Measurements from ENCODE around the gene ACADL. TPM values are rescaled to one million over a fixed set of nuclear protein-coding genes. Genes with fewer than 3 reads are reported as not detected.

The ACADL gene
- total RNA-seq, result not detected in 2 replicates

DNA sequence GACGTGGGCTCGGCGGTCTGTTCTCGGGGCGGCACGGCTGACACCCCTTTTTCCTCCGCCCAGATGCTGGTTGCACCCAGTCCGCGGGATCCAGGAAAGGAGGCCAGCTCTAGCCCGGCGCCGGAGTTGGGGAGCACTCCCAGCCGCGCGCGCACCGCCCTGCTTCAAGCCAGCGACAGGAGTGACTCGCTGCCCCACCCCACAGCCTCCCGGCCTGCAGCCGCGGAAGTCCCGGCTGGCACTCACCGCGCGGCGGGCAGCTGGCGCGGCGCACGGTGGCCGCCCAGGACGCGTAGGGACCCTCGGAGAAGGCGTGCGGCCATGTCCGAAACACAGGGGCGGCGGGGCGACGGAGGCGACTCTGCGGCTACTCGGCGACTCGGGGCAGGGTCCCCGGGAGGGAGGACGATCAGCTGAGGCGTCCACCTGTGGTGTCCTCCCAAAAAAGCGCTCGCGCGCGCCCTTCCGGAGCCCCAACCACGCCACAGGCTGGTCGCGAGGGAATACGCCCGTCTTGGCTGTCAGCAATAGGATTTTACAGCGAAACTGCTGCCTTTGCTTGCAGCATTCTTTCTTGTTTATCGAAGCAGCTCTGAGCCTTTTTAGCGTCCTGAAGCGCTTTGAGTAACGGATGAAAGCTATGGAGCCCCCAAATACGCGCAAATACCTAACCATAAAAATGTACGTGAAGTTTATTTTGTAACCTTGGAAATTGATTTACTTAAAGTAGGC, at the start of gene ACADL:
Gene ACADL (minus strand): TSS at position 507 of the 732 bp plus-strand sequence. CDS start 184 bp downstream, at position 323.
- Histone ChIP-seq H3K27ac (ENCODE audit: low read depth, low read length) (no peak within 1 kb of the TSS), H4K20me1 (ENCODE audit: insufficient read depth, low read length) (no peaks in the 10 kb centered on the region), H3K4me3 (ENCODE audit: insufficient read depth, low read length) (peak within 1 kb of the TSS; percentile 65), H3K36me3 (ENCODE audit: insufficient read depth, low read length) (no peaks in the 10 kb centered on the region), H3K27me3 (ENCODE audit: insufficient read depth, low read length) (peaks cover 28% of the 10 kb centered on the region), H3K79me2 (ENCODE audit: insufficient read depth, low read length) (no peaks in the 10 kb centered on the region), H2AFZ (ENCODE audit: low read length) (peak within 1 kb of the TSS; percentile 86), H3K9me3 (ENCODE audit: low read depth, low read length) (no peaks in the 10 kb centered on the region), H3K4me1 (ENCODE audit: insufficient read depth, low read length) (no peaks in the 10 kb centered on the region), H3K4me2 (ENCODE audit: insufficient read depth, low read length) (peak within 1 kb of the TSS; percentile 84)
- TF ChIP-seq, protein P1, sequence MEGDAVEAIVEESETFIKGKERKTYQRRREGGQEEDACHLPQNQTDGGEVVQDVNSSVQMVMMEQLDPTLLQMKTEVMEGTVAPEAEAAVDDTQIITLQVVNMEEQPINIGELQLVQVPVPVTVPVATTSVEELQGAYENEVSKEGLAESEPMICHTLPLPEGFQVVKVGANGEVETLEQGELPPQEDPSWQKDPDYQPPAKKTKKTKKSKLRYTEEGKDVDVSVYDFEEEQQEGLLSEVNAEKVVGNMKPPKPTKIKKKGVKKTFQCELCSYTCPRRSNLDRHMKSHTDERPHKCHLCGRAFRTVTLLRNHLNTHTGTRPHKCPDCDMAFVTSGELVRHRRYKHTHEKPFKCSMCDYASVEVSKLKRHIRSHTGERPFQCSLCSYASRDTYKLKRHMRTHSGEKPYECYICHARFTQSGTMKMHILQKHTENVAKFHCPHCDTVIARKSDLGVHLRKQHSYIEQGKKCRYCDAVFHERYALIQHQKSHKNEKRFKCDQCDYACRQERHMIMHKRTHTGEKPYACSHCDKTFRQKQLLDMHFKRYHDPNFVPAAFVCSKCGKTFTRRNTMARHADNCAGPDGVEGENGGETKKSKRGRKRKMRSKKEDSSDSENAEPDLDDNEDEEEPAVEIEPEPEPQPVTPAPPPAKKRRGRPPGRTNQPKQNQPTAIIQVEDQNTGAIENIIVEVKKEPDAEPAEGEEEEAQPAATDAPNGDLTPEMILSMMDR (IDR thresholded peaks at IDR 0.05; ENCODE audit: extremely low read depth, low read depth, low read length), result no peak
- peak; percentile 91 for DNase-seq (ENCODE audit: insufficient read length, low spot score, missing footprints)

DNA sequence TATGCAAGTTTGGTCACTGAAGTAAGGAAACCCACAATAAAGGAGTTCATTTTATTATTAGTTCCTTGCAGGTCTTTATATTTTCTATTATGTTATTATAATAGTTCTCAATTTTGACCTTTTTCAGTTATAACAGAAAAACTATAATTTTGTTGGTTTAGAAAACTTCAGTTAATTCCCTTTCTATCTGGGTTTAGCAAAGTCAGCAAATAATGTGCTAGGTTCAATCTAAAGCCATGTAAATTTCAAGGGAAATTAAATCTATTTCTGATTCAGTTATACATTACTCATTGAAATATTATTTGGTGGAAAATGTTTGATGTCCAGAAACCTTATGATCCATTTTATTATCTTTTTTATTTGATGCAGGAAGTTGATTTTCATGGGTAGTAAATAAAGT, 46.1 kb upstream of the ACADL start:
- H3K9me3 ChIP-seq (ENCODE audit: low read depth, low read length), result no peaks in the 10 kb centered on the region
- H3K4me1 ChIP-seq (ENCODE audit: insufficient read depth, low read length), result no peaks in the 10 kb centered on the region
- no peak overlapping the region for H3K4me3 ChIP-seq (ENCODE audit: insufficient read depth, low read length)
- H3K27ac ChIP-seq (ENCODE audit: low read depth, low read length), result no peak overlapping the region
- H3K27me3 ChIP-seq (ENCODE audit: insufficient read depth, low read length), result no peaks in the 10 kb centered on the region
- no peak overlapping the region for H3K4me2 ChIP-seq (ENCODE audit: insufficient read depth, low read length)
- H3K36me3 ChIP-seq (ENCODE audit: insufficient read depth, low read length), result no peaks in the 10 kb centered on the region
- H2AFZ ChIP-seq (ENCODE audit: low read length), result no peak overlapping the region
- TF ChIP-seq, protein P1 (IDR thresholded peaks at IDR 0.05; ENCODE audit: extremely low read depth, low read depth, low read length), result no peak
- no peaks in the 10 kb centered on the region for H3K79me2 ChIP-seq (ENCODE audit: insufficient read depth, low read length)
- no peaks in the 10 kb centered on the region for H4K20me1 ChIP-seq (ENCODE audit: insufficient read depth, low read length)
- DNase-seq (ENCODE audit: insufficient read length, low spot score, missing footprints), result no peak

DNA sequence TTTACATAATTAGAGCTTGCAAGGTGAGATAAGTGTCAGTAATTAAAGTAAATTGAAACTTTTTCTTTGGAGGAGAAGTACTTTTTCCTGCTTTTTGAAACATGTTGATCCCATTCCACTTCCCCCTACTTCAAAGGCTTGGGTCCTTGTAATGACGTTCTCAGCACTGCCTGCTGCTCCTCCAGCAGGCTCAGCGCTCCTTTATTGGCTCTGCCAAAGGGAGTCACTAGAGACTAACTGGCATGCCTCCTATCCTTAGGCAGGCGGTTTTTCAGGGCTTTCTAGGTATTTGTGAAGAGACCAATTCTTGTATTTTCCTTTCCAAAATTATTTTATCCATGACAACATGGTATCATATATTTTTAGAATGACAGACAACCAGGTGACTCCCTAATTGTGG, 43.9 kb upstream of the ACADL start:
- no peaks in the 10 kb centered on the region for H3K4me1 ChIP-seq (ENCODE audit: insufficient read depth, low read length)
- no peak overlapping the region for H3K27ac ChIP-seq (ENCODE audit: low read depth, low read length)
- H3K4me3 ChIP-seq (ENCODE audit: insufficient read depth, low read length), result no peak overlapping the region
- no peaks in the 10 kb centered on the region for H3K36me3 ChIP-seq (ENCODE audit: insufficient read depth, low read length)
- no peaks in the 10 kb centered on the region for H4K20me1 ChIP-seq (ENCODE audit: insufficient read depth, low read length)
- TF ChIP-seq, protein P1 (IDR thresholded peaks at IDR 0.05; ENCODE audit: extremely low read depth, low read depth, low read length), result no peak
- no peak overlapping the region for H3K4me2 ChIP-seq (ENCODE audit: insufficient read depth, low read length)
- H3K79me2 ChIP-seq (ENCODE audit: insufficient read depth, low read length), result no peaks in the 10 kb centered on the region
- no peaks in the 10 kb centered on the region for H3K27me3 ChIP-seq (ENCODE audit: insufficient read depth, low read length)
- no peak for DNase-seq (ENCODE audit: insufficient read length, low spot score, missing footprints)
- H3K9me3 ChIP-seq (ENCODE audit: low read depth, low read length), result no peaks in the 10 kb centered on the region
- H2AFZ ChIP-seq (ENCODE audit: low read length), result no peak overlapping the region

DNA sequence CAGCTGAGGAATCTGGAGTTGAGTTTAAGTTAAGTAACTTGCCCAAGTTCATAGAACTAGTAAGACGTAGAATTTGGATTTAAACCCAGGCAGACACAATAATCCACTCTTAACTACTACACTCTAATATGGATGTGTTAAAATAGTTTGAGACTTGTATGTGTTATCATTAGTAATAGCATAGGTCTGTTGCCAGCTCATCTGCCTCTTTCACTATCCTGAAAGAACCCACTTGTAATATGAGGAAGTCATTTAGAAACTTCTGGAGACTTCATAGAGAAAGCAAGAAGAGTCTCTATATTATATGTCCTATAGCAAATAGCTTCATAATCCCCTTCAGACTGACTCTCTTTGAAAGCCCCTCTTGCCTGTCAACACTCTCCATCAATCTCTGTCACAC, 43.0 kb upstream of the ACADL start:
- TF ChIP-seq, protein P1 (IDR thresholded peaks at IDR 0.05; ENCODE audit: extremely low read depth, low read depth, low read length), result no peak
- H2AFZ ChIP-seq (ENCODE audit: low read length), result no peak overlapping the region
- no peak for DNase-seq (ENCODE audit: insufficient read length, low spot score, missing footprints)
- no peak overlapping the region for H3K4me2 ChIP-seq (ENCODE audit: insufficient read depth, low read length)
- H3K4me1 ChIP-seq (ENCODE audit: insufficient read depth, low read length), result no peaks in the 10 kb centered on the region
- no peak overlapping the region for H3K27ac ChIP-seq (ENCODE audit: low read depth, low read length)
- H3K4me3 ChIP-seq (ENCODE audit: insufficient read depth, low read length), result no peak overlapping the region
- H3K27me3 ChIP-seq (ENCODE audit: insufficient read depth, low read length), result no peaks in the 10 kb centered on the region
- no peaks in the 10 kb centered on the region for H4K20me1 ChIP-seq (ENCODE audit: insufficient read depth, low read length)
- H3K79me2 ChIP-seq (ENCODE audit: insufficient read depth, low read length), result no peaks in the 10 kb centered on the region
- H3K9me3 ChIP-seq (ENCODE audit: low read depth, low read length), result no peaks in the 10 kb centered on the region
- no peaks in the 10 kb centered on the region for H3K36me3 ChIP-seq (ENCODE audit: insufficient read depth, low read length)

Measured in osteoblast (primary cell).